HL-60/S4 treated with phorbol 12-myristate 13-acetate at 8.2 ng/mL for 4 days and 3 days (cell line): ENCODE data around the gene B4GALT3.

ENCODE experiments used
- in situ Hi-C: fragments of 300-500 bp; cut with MboI; formaldehyde crosslinking; loops from 2 replicates; pipeline ENCODE4 v1.15.0; 2022; ENCODE audit warnings: low sequenced_read_pairs

Gene B4GALT3

GRCh38 chr1:161132410-161133219 lies 44.7 kb downstream of the B4GALT3 start, which contains the start of gene DEDD:
Gene DEDD, minus strand, starts transcription at chr1:161132667. Its CDS starts 8,205 bp downstream, at chr1:161124462.
- in situ Hi-C loops = no loop called here

GRCh38 chr1:161131523-161132409 lies 45.5 kb downstream of the B4GALT3 start:
- in situ Hi-C loops = no loop called here

- in situ Hi-C loops = no loop called here
Measured at GRCh38 chr1:161130266-161130665, 47.0 kb downstream of the B4GALT3 start.

- in situ Hi-C loops = no loop called here
Measured at GRCh38 chr1:161128591-161129420, 48.5 kb downstream of the B4GALT3 start.

GRCh38 chr1:161127649-161128048 lies 49.7 kb downstream of the B4GALT3 start:
- in situ Hi-C loops = no loop called here

GRCh38 chr1:161122967-161123366 lies 54.3 kb downstream of the B4GALT3 start:
- in situ Hi-C loops = no loop called here

GRCh38 chr1:161121834-161122233 lies 55.5 kb downstream of the B4GALT3 start:
- in situ Hi-C loops = no loop called here
